ENCODE measurements around the gene NSF. TPM values are rescaled to one million over a fixed set of nuclear protein-coding genes. Genes with fewer than 3 reads are reported as not detected.

The NSF gene
- total and polyA plus RNA-seq, 2 donors (not counting 3 experiments of a cell fraction or from before 2014, with no cell fraction given), result 18.5 to 43.7 TPM

GRCh38 chr17:46745376-46745775, 154.9 kb downstream of the NSF start:
- DNase-seq (ENCODE audit: low read depth, low spot score), result no peak
- H2AFZ ChIP-seq (ENCODE audit: low read depth, low read length), result no peak overlapping the region
- no peak overlapping the region for H3K27ac ChIP-seq (ENCODE audit: insufficient read depth, low read depth, low read length)
- no peak for TF ChIP-seq MYC (IDR thresholded peaks at IDR 0.05; ENCODE audit: low read depth, low read length)
- BruUV-seq (replicated peaks), result no TSS peak
- intact Hi-C loops (cut with micrococcal nuclease), result no loop called here
- no peaks in the 10 kb centered on the region for H3K27me3 ChIP-seq (ENCODE audit: control insufficient read depth in 2 of 2, insufficient read depth in 2 of 2, low read length in 2 of 2)
- FAIRE-seq, result no peak
- CTCF ChIA-PET, result no interaction called here
- no peak overlapping the region for H3K9ac ChIP-seq (replicated peaks; ENCODE audit: extremely low read depth, insufficient read depth, low read length)
- H3K9me1 ChIP-seq (replicated peaks; ENCODE audit: control insufficient read depth, extremely low read depth, insufficient read depth, low read length), result no peaks in the 10 kb centered on the region
- H3K79me2 ChIP-seq (ENCODE audit: control insufficient read depth, insufficient read depth, low read length), result no peaks in the 10 kb centered on the region
- H3K9me3 ChIP-seq (replicated peaks; ENCODE audit: control insufficient read depth, insufficient read depth, low read length), result no peaks in the 10 kb centered on the region
- peaks cover 29% of the 10 kb centered on the region for H3K4me1 ChIP-seq (ENCODE audit: control insufficient read depth, extremely low read depth, insufficient read depth, low read length)
- H4K20me1 ChIP-seq (replicated peaks; ENCODE audit: control insufficient read depth, extremely low read depth, insufficient read depth, low read length), result no peaks in the 10 kb centered on the region
- H3K36me3 ChIP-seq (ENCODE audit: control insufficient read depth in 2 of 2, extremely low read depth in 1 of 2, insufficient read depth in 2 of 2, low read length in 2 of 2), result no peaks in the 10 kb centered on the region
- no peak overlapping the region for H3K4me2 ChIP-seq (ENCODE audit: insufficient read depth, low read length)
- H3K4me3 ChIP-seq (replicated peaks in 1 of 3; ENCODE audit: insufficient read depth in 1 of 3, low read depth in 1 of 3, low read length in 3 of 3), result no peak overlapping the region
- dilution Hi-C loops (cut with MboI; ENCODE audit: extremely low pct_ligation_motif_present, low sequenced_read_pairs), result no loop called here
- POLR2A ChIA-PET, result no interaction called here

- BruUV-seq (replicated peaks), result no TSS peak
- DNase-seq (ENCODE audit: low read depth, low spot score) (no peak), FAIRE-seq (no peak)
- intact Hi-C loops (cut with micrococcal nuclease), result no loop called here
- Histone ChIP-seq H3K27ac (ENCODE audit: insufficient read depth, low read depth, low read length) (no peak overlapping the region), H3K36me3 (ENCODE audit: control insufficient read depth in 2 of 2, extremely low read depth in 1 of 2, insufficient read depth in 2 of 2, low read length in 2 of 2) (peaks cover 0 to 2% of the 10 kb centered on the region in 2 experiments), H3K4me3 (replicated peaks in 1 of 3; ENCODE audit: insufficient read depth in 1 of 3, low read depth in 1 of 3, low read length in 3 of 3) (no peak overlapping the region), H3K9me1 (replicated peaks; ENCODE audit: control insufficient read depth, extremely low read depth, insufficient read depth, low read length) (no peaks in the 10 kb centered on the region), H2AFZ (ENCODE audit: low read depth, low read length) (no peak overlapping the region), H4K20me1 (replicated peaks; ENCODE audit: control insufficient read depth, extremely low read depth, insufficient read depth, low read length) (no peaks in the 10 kb centered on the region), H3K79me2 (ENCODE audit: control insufficient read depth, insufficient read depth, low read length) (no peaks in the 10 kb centered on the region), H3K9me3 (replicated peaks; ENCODE audit: control insufficient read depth, insufficient read depth, low read length) (no peaks in the 10 kb centered on the region), H3K9ac (replicated peaks; ENCODE audit: extremely low read depth, insufficient read depth, low read length) (no peak overlapping the region), H3K4me2 (ENCODE audit: insufficient read depth, low read length) (no peak overlapping the region), H3K27me3 (ENCODE audit: control insufficient read depth in 2 of 2, insufficient read depth in 2 of 2, low read length in 2 of 2) (no peaks in the 10 kb centered on the region), H3K4me1 (ENCODE audit: control insufficient read depth, extremely low read depth, insufficient read depth, low read length) (peaks cover 19% of the 10 kb centered on the region)
- CTCF ChIA-PET, result interaction anchor here (1.1 kb wide), 1 partner anchor 13 kb away, joined by 3 read pairs; no protein-coding TSS in a partner anchor
- TF ChIP-seq FOS (IDR thresholded peaks at IDR 0.05; ENCODE audit: borderline replicate concordance, insufficient read depth, low read length), result no peak
- no peak for TF ChIP-seq POLR2A (IDR thresholded peaks at IDR 0.05; ENCODE audit: low read depth, low read length)
- no peak for TF ChIP-seq GATA2 (IDR thresholded peaks at IDR 0.05; ENCODE audit: insufficient read depth, insufficient read length, low read depth, low read length)
- TF ChIP-seq POLR2AphosphoS5 (IDR thresholded peaks at IDR 0.05; ENCODE audit: insufficient read depth, low read depth, low read length), result no peak
- TF ChIP-seq MYC (IDR thresholded peaks at IDR 0.05; ENCODE audit: low read depth, low read length), result no peak
- no peak for TF ChIP-seq CTCF (IDR thresholded peaks at IDR 0.05; ENCODE audit: extremely low read depth in 1 of 2, insufficient read depth in 1 of 2, low read depth in 1 of 2, low read length in 2 of 2)
- TF ChIP-seq JUN (IDR thresholded peaks at IDR 0.05; ENCODE audit: borderline replicate concordance, insufficient read depth, insufficient read length, low read depth), result no peak
- no peak for TF ChIP-seq MAX (IDR thresholded peaks at IDR 0.05; ENCODE audit: insufficient read depth, insufficient read length)
- dilution Hi-C loops (cut with MboI; ENCODE audit: extremely low pct_ligation_motif_present, low sequenced_read_pairs), result no loop called here
- POLR2A ChIA-PET, result no interaction called here
Observed at GRCh38 chr17:46751425-46751824, 161.0 kb downstream of the NSF start.
